GM12873 (cell line): ENCODE measurements around the gene CABCOCO1.

Source experiments
- TF ChIP-seq, protein P1 (sequence below): IDR thresholded peaks from 2 replicates; pipeline ENCODE4 v1.5.1; 2012; ENCODE audit warnings: low read depth, mild to moderate bottlenecking, moderate library complexity, low read length, control low read depth; ENCODE audit not compliant: insufficient read depth; ENCODE audit errors: missing control alignments

Gene CABCOCO1

DNA sequence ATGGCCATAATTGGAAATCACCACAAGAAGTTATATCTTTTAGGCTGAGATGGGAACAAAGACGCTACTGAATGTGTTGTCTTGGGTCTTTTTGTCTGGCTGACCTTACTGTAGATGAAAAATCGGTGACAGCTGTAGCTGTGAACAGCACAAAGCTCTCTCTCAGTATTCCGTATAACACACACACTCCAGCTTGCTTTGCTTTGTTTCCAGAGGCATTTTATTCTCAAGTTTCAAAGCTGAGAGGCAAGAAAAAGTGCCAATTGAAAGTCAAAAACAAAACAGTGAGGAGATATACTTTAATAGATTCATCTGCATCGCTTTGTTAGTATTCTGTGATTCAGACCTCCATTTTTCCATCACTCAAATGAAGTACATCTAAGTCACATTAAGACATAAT is 39.6 kb upstream of the CABCOCO1 start:
- TF ChIP-seq, protein P1, sequence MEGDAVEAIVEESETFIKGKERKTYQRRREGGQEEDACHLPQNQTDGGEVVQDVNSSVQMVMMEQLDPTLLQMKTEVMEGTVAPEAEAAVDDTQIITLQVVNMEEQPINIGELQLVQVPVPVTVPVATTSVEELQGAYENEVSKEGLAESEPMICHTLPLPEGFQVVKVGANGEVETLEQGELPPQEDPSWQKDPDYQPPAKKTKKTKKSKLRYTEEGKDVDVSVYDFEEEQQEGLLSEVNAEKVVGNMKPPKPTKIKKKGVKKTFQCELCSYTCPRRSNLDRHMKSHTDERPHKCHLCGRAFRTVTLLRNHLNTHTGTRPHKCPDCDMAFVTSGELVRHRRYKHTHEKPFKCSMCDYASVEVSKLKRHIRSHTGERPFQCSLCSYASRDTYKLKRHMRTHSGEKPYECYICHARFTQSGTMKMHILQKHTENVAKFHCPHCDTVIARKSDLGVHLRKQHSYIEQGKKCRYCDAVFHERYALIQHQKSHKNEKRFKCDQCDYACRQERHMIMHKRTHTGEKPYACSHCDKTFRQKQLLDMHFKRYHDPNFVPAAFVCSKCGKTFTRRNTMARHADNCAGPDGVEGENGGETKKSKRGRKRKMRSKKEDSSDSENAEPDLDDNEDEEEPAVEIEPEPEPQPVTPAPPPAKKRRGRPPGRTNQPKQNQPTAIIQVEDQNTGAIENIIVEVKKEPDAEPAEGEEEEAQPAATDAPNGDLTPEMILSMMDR, result no peak

DNA sequence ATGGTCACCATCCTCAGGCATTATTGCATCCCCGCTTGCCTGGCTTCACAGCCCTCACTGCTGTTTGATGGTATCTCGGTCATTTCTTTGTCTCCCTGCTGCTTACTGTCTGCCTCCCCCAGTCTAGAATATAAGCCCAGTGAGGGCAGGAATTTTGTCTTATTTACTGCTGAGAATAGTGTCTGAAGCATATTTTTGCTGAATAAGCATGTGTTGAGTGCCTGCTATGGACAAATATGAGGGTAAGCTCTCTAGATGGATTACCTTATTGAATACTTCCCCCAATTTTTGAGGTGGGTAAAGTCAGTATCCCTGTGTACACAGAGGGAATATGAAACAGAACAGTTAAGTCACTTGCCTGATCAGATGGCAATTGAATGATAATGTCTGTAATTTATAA is 36.5 kb upstream of the CABCOCO1 start:
- TF ChIP-seq, protein P1, result no peak

GRCh38 chr10:61627266-61627665 is 35.5 kb upstream of the CABCOCO1 start:
- TF ChIP-seq, protein P1, result no peak

- TF ChIP-seq, protein P1, result no peak
Observed at GRCh38 chr10:61628151-61628874, 34.4 kb upstream of the CABCOCO1 start.

DNA sequence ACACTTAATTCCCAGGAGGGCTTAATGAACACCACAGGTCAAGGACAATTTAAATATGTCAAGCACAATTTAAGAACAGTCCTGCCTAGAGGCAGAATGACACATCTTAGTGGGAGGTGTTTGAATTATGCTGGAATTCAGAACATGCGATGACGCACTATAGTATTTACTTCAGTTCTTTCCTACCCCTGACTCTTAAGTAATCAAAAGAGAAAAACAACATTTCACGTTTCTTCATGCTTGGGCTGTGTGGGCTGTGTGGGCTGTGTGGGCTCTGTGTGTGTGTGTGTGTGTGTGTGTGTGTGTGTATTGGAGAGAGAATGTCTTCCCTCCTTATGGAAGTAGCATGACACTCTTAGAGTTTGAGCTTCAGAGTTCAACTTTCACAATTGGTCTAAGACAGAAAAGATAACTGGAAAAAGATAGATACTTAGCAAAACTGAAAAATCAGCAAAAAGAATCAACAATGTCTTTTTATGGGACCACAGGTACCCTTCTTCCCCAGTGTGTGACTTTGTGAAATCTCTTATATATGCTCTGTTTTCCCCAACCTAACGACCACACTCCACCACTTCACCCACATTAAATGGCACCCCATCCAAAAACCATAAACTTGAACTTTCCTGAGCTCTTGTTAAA is 33.7 kb upstream of the CABCOCO1 start:
- TF ChIP-seq, protein P1, result no peak

DNA sequence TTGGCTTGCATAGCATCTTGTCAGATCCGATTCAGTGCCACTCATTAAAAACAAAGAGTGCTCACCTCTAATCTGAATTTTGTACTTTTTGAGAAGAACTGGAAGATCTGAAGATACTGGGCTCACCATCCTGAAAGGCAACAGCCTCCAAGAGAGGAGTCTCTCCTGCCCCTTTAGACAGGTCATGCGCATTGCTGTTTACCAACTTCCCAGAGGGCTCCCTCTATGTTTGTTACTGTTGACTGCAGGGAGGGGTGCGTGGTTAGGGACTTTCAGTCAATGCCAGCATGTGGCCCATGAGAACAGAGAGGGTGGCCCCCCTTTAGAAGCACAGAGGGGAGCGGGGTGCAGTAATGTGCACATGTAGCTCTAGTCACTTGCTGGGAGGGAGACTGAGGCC is 33.2 kb upstream of the CABCOCO1 start:
- TF ChIP-seq, protein P1, result no peak

- TF ChIP-seq, protein P1, result no peak
Observed at GRCh38 chr10:61632057-61632670, 30.6 kb upstream of the CABCOCO1 start.
